HG03060 (cell line): ENCODE results near the gene CXCL10.
"Not testable (repeated sequence)": the region's sequence is repeated elsewhere in the genome, so short reads cannot be mapped to it uniquely, and the experiment has no call there.

Experiments used
- ATAC-seq: cut with Tn5 transposase; IDR thresholded peaks from one replicate; pipeline ENCODE4 v1.9.1; 2021; ENCODE audit warnings: low read depth, moderate number of reproducible peaks; ENCODE audit not compliant: unreplicated experiment

CXCL10 gene

DNA sequence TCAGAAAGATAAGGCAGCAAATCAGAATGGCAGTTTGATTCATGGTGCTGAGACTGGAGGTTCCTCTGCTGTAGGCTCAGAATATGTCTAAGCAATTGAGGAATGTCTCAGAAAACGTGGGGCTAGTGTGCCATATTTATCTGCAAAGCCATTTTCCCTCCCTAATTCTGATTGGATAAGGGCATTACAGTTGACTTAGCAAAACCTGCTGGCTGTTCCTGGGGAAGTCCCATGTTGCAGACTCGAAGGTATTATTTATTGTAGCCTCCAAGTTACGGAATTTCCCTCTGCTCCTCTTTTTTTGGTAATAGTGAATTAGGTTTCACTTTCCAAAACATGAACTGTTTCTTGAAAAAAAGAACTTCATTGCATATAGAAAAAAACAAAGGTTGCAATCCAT lies at the start of gene CXCL10:
TSS of gene CXCL10 (minus strand) at position 109 of the 400 bp plus-strand sequence. CDS start at position 43, 66 bp downstream.
- no peak for ATAC-seq

DNA sequence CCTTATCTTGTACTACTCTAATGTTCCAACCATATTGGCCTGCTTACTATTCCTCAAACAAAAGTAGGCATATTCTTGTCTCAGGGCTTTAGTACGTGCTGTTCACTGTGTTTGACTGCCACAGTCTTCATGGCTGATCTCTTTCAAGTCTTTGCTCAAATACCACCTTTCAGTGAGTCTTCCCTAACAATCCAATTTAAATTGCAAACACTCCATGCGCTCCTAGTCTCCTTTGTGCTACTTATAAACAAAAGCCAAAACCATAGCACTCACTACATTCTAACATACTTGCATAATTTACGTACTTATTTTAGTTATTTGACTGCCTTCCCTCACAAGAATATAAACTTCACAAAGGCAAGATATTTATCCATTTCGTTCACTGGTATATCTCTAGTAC lies 49.5 kb upstream of the CXCL10 start:
- no peak for ATAC-seq

DNA sequence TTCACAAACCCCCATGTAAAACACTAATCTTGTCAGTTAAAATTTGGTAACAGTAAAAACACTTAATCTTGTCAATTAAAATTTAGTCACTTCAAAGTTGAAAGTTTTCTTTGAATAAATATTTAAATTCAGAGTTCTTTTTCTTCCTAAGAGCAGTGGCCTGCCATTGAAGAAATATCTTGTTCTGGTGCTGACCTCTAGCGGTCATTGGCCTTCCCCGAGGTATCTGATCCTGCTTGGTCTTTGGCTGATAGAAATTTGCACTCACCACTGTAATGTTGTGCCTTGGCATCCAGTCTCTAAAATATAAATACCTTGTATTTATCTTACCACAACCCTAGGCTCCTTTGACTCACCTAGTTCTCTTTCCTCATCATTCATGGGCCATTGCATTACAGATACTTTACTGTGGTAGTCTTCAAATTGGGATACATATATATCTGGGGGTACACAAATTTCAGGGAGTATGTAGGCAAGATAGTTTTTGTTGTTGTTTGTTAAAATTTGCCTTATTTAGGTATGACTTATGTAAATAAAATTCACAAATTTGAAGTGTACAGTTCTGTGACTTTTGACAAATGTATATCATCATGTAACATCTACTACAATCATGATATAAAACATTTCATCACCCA lies 44.5 kb upstream of the CXCL10 start:
- ATAC-seq: peak; percentile 55

DNA sequence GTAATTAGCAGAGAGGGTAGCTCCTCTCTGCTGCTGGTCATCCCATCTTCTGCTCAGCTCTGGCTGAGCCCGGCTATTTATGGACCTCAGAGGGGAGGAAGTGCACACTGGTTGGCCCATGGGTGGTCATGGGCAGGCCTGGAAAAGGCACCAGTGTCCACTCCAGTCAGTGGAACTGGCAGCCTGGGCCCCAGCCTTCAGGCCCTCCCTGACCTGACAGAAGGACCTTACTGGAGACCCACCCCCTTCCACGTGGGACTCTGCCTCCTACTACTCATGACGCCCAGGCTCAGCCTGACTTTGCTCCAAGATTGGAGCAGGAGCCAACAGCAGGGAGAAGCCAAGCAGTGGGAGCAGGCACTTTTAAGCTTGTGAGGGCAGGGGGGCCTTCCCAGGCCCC lies 43.2 kb upstream of the CXCL10 start:
- ATAC-seq: no peak

DNA sequence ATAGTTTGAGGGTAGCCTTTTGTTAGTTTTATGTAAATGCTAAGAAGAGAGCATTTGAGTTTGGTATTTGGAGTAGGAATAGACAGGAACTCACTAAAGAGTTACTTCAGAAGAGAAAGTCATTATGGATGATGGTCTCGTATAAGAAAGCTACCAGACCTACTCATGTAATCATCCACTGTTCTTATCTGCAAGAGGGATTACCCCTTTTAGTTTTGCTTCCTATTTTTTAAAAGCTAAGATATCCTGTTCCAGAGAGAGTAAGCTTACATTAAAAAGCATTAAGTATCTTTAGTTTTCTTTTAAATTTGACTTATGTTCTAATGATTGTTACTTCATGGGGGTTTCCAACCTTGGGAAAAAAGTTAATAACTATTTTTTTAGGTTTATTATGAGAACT lies 38.7 kb upstream of the CXCL10 start:
- ATAC-seq: no peak

DNA sequence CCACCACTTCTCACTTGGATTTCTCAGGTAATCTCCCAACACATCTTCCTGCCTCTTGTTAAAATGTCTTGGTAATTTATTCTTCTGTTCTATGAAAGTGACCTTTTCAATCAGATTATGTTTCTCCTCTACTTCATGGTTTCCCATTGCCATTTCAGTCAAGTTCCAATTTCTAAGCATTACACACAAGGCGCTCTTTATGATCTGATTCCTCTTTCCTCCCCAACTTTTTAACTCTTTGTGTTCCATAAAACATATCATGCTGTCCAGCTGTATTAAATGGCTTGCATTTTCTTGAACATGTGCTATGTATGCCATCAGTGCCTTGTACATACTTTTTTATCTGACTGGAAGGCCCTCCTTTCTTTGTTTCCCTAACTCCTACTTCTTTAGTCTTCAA lies 38.1 kb upstream of the CXCL10 start:
- no peak for ATAC-seq

DNA sequence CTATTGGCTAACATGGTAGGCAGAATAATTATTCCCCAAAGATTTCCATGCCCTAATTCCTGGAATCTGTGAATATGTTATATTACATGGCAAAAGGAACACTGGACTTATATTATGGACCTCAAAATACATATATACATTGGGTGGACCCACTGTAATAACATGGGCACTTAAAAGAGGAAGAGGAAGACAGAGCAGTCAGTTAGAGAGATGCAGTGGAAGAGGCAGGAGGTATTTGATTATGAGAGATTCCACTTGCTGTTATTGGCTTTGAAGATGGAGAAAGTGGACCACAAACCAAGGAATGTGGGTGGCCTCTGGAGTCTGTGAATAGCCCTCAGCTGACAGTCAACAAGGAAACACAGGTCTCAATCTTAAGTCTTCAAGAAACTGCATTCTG lies 37.2 kb upstream of the CXCL10 start:
- ATAC-seq: no peak

DNA sequence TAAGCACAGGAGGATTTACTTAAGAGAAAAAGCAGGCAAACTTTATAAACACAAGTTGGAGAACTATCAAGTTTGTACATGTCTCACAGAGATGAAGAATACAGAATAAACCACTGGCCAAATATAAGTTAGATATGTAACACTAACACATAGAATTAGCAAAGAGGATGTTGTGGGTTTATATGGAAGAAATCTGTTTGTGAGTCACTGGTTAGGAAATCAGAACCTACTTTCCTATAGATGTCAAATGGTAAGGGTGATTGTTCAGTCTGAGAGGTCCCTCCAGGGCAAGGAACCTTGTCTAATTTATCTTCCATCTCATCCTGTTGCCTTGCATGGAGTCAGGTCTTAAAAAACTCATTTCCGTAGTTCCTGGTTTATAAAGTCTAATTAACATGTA lies 36.5 kb upstream of the CXCL10 start:
- no peak for ATAC-seq

DNA sequence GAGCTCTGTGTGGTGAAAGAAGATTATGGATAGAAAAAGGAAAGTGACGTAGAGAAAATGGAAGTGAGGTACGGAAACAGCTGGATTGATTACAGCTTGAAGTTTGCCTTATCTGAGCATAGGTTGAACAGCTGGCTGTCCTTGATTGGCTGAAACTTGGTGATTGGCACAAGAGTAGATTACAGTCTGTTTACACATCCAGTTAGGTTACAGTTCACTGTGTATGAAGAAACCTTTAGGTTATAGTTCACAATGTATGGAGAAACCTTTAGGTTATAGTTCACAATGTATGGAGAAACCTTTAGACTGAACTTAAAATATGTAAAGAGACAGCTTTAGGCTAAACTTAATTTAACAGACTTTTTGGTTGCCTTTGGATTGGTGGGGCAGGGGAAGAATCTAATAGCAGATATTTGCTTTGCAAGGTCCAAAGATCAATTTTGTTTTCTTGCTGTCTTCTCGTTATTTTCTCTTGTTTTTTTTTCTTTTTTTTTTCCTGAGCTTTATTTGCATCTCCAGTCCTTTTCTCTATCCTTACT lies 35.7 kb upstream of the CXCL10 start:
- ATAC-seq: no peak

DNA sequence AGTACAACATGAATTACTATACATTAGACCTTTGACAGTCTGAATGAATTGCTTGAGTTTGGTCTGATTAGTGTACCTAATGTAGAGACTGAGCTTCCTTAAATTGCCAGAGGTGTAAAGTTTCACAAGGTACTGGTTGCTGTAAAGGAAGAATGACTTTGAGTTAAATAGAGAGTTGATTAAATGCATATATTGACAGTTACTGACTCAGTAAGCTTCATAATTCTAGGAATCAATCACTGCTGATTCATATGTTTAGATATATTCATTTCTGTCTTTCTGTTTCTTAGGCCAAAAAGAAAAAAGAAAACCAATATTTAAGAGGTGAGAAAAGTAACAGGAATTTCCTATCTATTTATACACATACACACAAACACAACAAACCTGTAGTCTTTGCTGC lies 35.0 kb upstream of the CXCL10 start:
- peak; percentile 40 for ATAC-seq

DNA sequence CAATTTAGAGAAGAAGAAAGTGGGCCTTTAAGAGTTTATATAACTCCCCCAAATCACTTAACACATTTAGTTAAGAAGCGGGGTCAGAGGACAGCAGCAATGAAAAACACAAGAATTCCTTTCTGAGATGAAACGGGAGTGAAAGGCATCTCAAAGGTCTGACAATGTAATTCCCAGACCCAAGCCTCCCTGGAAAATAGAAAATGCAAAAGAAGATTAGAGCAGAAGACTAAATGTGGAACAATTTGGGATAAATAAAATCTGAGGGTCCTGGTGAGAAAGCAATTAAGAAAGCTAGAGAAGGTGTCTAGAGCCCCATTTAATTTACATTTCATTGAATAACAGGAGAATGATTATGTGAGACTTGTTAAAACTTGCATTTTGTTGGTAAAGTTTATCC lies 32.1 kb upstream of the CXCL10 start:
- ATAC-seq: no peak

DNA sequence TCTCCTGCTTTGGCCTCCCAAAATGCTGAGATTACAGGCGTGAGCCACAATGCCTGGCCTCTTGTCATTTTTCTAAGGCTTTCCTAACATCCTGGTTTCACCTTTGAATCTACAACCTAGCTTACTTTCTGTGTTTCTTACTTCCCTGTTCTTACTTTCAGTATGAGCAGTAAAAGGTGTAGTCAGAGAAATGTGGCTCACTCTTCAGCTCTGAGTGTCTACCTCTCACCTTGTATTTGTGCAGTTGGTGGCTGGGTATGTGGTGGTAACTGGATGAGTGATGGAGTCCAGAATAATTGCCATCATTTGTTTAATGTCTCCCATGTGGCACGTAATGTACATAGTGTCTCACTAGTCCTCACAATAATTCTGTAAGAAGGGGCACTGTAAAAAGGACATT lies 31.7 kb upstream of the CXCL10 start:
- peak; percentile 91 for ATAC-seq

DNA sequence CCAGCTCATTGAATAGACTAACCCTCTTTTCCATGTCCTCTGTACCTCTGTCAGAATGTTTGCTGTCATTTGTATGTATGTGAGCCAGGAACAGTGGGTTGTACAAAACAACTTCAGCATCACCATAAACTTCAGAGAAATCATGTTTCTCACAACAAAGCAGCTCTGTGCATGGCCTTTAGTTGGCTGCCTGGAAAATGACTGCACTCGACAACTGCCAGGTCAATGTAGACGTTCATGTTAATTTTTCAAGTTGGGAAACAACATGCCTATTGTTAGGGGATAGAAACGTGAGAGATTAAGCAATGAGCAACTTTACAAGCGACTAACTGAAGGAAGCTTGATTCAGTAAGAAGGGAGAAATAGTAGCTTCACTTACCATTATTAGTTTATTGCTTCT lies 30.4 kb upstream of the CXCL10 start:
- no peak for ATAC-seq

DNA sequence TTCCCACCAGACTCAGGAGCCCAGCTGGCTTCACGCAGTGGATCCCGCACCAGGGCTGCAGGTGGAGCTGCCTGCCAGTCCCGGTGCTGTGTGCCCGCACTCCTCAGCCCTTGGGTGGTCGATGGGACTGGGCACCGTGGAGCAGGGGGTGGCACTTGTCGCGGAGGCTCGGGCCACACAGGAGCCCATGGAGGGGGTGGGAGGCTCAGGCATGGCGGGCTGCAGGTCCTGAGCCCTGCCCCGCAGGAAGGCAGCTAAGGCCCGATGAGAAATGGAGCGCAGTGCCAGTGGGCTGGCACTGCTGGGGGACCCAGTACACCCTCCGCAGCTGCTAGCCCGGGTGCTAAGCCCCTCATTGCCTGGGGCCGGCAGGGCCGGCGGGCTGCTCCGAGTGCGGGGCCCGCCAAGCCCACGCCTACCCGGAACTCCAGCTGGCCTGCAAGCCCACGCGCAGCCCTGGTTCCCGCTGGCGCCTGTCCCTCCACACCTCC lies 27.3 kb upstream of the CXCL10 start:
- ATAC-seq: not testable (repeated sequence)

DNA sequence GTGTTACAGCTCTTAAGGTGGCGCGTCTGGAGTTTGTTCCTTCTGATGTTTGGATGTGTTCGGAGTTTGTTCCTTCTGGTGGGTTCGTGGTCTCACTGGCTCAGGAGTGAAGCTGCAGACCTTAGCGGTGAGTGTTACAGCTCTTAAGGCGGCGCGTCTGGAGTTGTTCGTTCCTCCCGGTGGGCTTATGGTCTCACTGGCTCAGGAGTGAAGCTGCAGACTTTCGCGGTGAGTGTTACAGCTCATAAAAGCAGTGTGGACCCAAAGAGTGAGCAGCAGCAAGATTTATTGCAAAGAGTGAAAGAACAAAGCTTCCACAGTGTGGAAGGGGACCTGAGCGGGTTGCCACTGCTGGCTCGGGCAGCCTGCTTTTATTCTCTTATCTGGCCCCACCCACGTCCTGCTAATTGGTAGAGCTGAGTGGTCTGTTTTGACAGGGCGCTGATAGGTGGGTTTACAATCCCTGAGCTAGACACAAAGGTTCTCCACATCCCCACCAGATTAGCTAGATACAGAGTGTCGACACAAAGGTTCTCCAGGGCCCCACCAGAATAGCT lies 26.6 kb upstream of the CXCL10 start:
- ATAC-seq: not testable (repeated sequence)

DNA sequence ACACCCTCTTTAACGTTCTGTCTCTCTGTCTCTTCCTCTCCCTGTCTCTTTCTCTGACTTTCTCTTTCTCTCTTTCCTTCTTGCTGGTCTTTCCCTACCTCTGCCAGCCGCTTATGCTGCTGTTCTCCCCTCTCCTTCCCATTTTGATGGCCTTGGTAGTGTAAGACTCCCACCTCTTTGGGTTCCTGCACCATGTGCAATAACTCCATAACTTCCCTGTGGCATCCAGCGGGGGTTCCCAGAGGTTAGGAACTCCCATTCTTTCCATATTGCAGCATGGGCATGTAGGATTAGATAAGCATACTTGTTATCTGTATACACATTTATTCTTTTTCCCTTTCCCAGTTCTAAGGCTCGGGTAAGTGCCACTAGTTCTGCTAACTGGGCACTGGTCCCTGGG lies 21.4 kb upstream of the CXCL10 start:
- ATAC-seq: not testable (repeated sequence)

DNA sequence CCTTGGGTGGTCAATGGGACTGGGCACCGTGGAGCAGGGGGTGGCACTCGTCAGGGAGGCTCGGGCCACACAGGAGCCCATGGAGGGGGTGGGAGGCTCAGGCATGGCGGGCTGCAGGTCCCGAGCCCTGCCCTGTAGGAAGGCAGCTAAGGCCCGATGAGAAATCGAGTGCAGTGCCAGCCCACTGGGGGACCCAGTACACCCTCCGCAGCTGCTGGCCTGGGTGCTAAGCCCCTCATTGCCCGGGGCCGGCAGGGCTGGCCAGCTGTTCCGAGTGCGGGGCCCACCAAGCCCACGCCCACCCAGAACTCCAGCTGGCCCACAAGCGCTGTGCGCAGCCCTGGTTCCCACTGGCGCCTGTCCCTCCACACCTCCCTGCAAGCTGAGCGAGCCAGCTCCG lies 20.0 kb upstream of the CXCL10 start:
- not testable (repeated sequence) for ATAC-seq

DNA sequence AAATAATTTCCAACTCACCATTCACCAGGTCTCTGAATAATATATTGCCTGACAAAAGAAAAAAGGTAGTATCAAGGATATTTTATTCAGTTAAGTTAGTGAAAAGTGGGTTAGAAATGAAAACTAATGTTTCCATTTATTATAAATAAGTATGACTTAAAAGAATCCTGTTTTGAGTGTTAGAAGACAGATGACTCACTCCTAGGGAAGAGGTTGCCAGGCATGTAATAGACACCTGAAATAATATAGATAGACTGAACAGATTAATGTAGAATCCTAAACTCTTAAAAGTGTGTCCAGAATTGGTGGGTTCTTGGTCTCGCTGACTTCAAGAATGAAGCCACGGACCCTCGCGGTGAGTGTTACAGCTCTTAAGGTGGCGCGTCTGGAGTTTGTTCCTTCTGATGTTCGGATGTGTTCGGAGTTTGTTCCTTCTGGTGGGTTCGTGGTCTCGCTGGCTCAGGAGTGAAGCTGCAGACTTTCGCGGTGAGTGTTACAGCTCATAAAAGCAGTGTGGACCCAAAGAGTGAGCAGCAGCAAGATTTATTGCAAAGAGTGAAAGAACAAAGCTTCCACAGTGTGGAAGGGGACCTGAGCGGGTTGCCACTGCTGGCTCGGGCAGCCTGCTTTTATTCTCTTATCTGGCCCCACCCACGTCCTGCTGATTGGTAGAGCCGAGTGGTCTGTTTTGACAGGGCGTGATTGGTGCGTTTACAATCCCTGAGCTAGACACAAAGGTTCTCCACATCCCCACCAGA lies 19.1 kb upstream of the CXCL10 start:
- not testable (repeated sequence) for ATAC-seq

DNA sequence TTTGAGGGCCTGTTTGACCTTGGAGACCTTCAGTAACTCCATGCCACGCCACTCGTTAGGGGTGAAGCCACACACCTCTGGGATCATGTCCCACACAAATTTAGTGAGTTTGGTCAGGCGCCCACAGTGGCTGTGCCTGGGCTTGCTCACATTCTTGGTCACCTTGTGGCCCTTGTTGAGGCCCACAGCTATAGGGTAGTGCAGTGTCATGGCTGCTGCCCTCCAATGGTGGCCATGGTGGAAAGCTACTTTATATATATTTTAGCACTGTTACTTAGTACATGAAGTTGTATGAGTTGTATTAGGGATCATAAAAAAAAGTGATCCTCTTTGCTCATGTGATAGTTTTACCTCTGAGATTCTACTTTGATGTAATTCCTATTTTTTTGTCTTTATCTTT lies 13.6 kb upstream of the CXCL10 start:
- no peak for ATAC-seq

DNA sequence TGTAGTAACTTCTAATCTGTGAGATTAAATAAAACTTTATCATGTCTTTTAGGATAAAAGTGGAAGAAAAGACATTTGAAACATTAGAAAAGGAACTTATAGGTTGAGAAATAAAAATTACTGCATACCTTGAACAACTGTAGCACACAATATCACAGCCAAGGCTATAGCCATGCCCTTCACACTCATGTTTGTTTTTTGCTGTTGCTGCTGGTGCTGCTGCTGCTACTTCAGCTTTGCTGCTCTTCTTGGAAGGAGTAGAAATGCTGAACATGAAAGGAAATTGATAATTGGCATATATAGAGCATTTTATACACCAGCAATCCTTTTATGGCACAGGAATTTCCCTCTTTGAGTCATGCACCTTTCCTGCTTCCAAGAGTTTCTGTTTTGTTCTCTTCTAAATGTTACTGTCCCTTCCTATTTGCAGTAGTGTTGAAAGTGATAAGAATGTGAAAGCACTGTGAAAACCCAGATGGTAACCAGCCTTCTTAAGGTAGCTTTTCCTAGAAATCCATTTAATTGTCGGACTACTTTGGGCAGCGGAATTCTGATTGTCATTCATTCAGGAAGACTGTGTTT lies 12.6 kb upstream of the CXCL10 start, which contains the start of gene CXCL11:
TSS of gene CXCL11 (minus strand) at position 272 of the 582 bp plus-strand sequence. CDS start at position 189, 83 bp downstream.
- no peak for ATAC-seq

DNA sequence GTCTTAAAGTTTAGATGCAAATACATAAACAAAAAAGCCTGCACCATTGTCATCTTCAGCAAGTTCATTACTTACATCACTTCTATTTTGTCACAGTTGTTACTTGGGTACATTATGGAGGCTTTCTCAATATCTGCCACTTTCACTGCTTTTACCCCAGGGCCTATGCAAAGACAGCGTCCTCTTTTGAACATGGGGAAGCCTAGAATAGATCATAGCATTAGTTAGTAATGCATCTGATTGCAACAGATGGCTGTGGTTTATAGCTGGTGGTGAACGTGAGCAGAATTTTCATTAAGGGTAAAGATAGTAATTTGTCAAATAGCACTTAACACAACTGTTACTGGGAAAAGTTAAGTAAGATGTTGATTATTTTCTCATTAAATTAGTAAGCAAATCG lies 11.8 kb upstream of the CXCL10 start:
- ATAC-seq: no peak
